Mesendoderm (in vitro differentiated cells): ENCODE measurements around the gene SLC35C1.
A peak's percentile ranks its signal among the peaks of the same experiment; 100 is the strongest.

Source experiments
- DNase-seq: peaks from one replicate; pipeline ENCODE4 v3.0.0; 2013
- H2AK5ac ChIP-seq: 2 replicates; pipeline ENCODE4 v1.6.1; 2013; ENCODE audit warnings: low read length, inconsistent platforms
- H2BK120ac ChIP-seq: 2 replicates; pipeline ENCODE4 v1.6.1; 2013; ENCODE audit warnings: low read depth, mild to moderate bottlenecking, low read length, moderate library complexity, mixed read lengths
- H2BK15ac ChIP-seq: replicated peaks from 2 replicates; pipeline ENCODE4 v1.6.1; 2013; ENCODE audit warnings: low read depth, mild to moderate bottlenecking, moderate library complexity
- H2BK5ac ChIP-seq: 2 replicates; pipeline ENCODE4 v1.6.1; 2013; ENCODE audit warnings: low read length, inconsistent platforms
- H3K18ac ChIP-seq: 2 replicates; pipeline ENCODE4 v1.6.1; 2013; ENCODE audit warnings: mild to moderate bottlenecking, low read length, mixed read lengths
- H3K23ac ChIP-seq: one replicate; pipeline ENCODE4 v1.6.1; 2013; ENCODE audit warnings: low read length
- H3K27ac ChIP-seq: 2 replicates; pipeline ENCODE4 v1.5.1; 2013; ENCODE audit warnings: low read depth, mild to moderate bottlenecking, inconsistent platforms, low read length, moderate library complexity
- H3K27me3 ChIP-seq: 2 replicates; pipeline ENCODE4 v1.6.1; 2013; ENCODE audit warnings: low read length, control low read depth, mild to moderate bottlenecking, inconsistent platforms; ENCODE audit not compliant: insufficient read depth, poor library complexity
- H3K36me3 ChIP-seq: 2 replicates; pipeline ENCODE4 v1.6.1; 2013; ENCODE audit warnings: low read length, inconsistent platforms; ENCODE audit not compliant: control insufficient read depth, insufficient read depth
- H3K4ac ChIP-seq: one replicate; pipeline ENCODE4 v1.6.1; 2013; ENCODE audit warnings: low read depth, mild to moderate bottlenecking, low read length, moderate library complexity
- H3K4me1 ChIP-seq: 2 replicates; pipeline ENCODE4 v1.6.1; 2013; ENCODE audit warnings: low read depth, low read length, inconsistent platforms; ENCODE audit not compliant: control insufficient read depth
- H3K4me2 ChIP-seq: 2 replicates; pipeline ENCODE4 v1.6.1; 2013; ENCODE audit warnings: low read length
- H3K4me3 ChIP-seq: 2 replicates; pipeline ENCODE4 v1.5.1; 2013; ENCODE audit warnings: mild to moderate bottlenecking, low read length
- H3K56ac ChIP-seq: one replicate; pipeline ENCODE4 v1.6.1; 2013; ENCODE audit warnings: low read length
- H3K79me1 ChIP-seq: 2 replicates; pipeline ENCODE4 v1.6.1; 2013; ENCODE audit warnings: low read length, inconsistent platforms
- H3K79me2 ChIP-seq: 2 replicates; pipeline ENCODE4 v1.6.1; 2013; ENCODE audit warnings: mild to moderate bottlenecking, low read length; ENCODE audit not compliant: control insufficient read depth, insufficient read depth
- H3K9ac ChIP-seq: 2 replicates; pipeline ENCODE4 v1.6.1; 2013; ENCODE audit warnings: low read length, inconsistent platforms
- H4K5ac ChIP-seq: one replicate; pipeline ENCODE4 v1.6.1; 2013; ENCODE audit warnings: low read length
- H4K8ac ChIP-seq: one replicate; pipeline ENCODE4 v1.6.1; 2013; ENCODE audit warnings: low read depth, mild to moderate bottlenecking, control low read depth, low read length, moderate library complexity
- WGBS: extraction: QIAGEN DNeasy Blood & Tissue Kit; methylation state at CpG from one replicate; pipeline ENCODE4 v1.1.7; 2013; ENCODE audit warnings: low lambda C conversion rate, missing lambda C conversion rate; ENCODE audit not compliant: insufficient coverage; ENCODE audit errors: extremely low coverage; 5-methylcytosine and 5-hydroxymethylcytosine counted together

Gene SLC35C1

DNA sequence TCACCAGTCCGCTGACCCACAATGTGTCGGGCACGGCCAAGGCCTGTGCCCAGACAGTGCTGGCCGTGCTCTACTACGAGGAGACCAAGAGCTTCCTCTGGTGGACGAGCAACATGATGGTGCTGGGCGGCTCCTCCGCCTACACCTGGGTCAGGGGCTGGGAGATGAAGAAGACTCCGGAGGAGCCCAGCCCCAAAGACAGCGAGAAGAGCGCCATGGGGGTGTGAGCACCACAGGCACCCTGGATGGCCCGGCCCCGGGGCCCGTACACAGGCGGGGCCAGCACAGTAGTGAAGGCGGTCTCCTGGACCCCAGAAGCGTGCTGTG lies 6.1 kb downstream of the SLC35C1 start:
- Histone ChIP-seq H4K5ac (no peak overlapping the region), H3K4me1 (peaks cover 4% of the 10 kb centered on the region), H2BK15ac (no peak overlapping the region), H3K79me1 (peaks cover 11% of the 10 kb centered on the region), H3K36me3 (no peaks in the 10 kb centered on the region), H3K79me2 (no peaks in the 10 kb centered on the region), H3K56ac (no peak overlapping the region), H3K9ac (no peak overlapping the region), H3K27me3 (no peaks in the 10 kb centered on the region), H3K4ac (no peak overlapping the region), H3K23ac (no peak overlapping the region), H2BK120ac (no peak overlapping the region), H3K27ac (no peak overlapping the region), H4K8ac (no peak overlapping the region), H3K18ac (no peak overlapping the region), H3K4me2 (no peak overlapping the region), H2AK5ac (no peak overlapping the region), H2BK5ac (no peak overlapping the region), H3K4me3 (no peak overlapping the region)
- no peak for DNase-seq
- WGBS, result no CpG with 5 or more reads among the region's 17 CpGs

DNA sequence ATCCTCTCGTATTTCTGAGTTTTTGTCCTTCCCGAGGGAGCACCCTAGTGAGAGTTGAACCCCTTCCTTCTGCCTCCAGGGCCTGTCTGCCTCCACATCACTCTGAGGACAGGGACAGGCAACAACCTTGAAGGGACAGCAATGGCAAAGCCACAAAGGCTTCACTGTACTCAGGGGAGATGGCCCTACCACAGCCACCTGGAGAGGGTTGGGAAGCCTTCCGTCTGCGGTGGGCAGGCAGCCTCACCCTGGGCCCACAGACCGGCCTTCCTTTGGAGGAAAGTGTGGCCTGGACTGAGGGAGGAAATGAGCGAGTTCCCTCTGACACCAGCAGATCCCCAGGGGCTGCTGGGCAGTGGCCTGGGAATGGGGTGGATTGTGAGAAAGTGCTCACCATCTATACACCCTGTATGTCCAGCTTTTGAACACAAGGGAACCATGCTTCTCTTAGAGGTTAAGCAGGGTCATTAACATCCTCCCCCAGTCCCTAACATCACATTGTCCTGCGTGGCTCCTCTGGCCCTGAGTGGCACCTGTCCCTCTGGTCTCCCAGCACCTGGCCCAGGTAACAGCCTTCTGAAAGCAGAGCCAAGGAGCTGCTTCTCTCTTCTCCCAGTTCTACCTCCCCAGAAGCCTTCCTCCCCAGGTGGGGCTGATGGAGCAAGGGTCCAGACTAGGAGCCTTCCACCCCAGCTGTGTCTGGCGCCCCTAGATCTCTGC lies 6.8 kb downstream of the SLC35C1 start:
- no peak overlapping the region for H2AK5ac ChIP-seq
- H3K56ac ChIP-seq, result no peak overlapping the region
- H2BK5ac ChIP-seq, result no peak overlapping the region
- no peak overlapping the region for H2BK120ac ChIP-seq
- H2BK15ac ChIP-seq, result no peak overlapping the region
- no peak for DNase-seq
- H4K5ac ChIP-seq, result no peak overlapping the region
- H3K27ac ChIP-seq, result no peak overlapping the region
- no peak overlapping the region for H3K23ac ChIP-seq
- no CpG with 5 or more reads among the region's 8 CpGs for WGBS
- peaks cover 5% of the 10 kb centered on the region for H3K79me1 ChIP-seq
- H3K4me2 ChIP-seq, result no peak overlapping the region
- H3K79me2 ChIP-seq, result no peaks in the 10 kb centered on the region
- no peaks in the 10 kb centered on the region for H3K4me1 ChIP-seq
- no peak overlapping the region for H3K4me3 ChIP-seq
- no peak overlapping the region for H3K9ac ChIP-seq
- H3K4ac ChIP-seq, result no peak overlapping the region
- H3K36me3 ChIP-seq, result no peaks in the 10 kb centered on the region
- H3K18ac ChIP-seq, result no peak overlapping the region
- H3K27me3 ChIP-seq, result no peaks in the 10 kb centered on the region
- H4K8ac ChIP-seq, result no peak overlapping the region

DNA sequence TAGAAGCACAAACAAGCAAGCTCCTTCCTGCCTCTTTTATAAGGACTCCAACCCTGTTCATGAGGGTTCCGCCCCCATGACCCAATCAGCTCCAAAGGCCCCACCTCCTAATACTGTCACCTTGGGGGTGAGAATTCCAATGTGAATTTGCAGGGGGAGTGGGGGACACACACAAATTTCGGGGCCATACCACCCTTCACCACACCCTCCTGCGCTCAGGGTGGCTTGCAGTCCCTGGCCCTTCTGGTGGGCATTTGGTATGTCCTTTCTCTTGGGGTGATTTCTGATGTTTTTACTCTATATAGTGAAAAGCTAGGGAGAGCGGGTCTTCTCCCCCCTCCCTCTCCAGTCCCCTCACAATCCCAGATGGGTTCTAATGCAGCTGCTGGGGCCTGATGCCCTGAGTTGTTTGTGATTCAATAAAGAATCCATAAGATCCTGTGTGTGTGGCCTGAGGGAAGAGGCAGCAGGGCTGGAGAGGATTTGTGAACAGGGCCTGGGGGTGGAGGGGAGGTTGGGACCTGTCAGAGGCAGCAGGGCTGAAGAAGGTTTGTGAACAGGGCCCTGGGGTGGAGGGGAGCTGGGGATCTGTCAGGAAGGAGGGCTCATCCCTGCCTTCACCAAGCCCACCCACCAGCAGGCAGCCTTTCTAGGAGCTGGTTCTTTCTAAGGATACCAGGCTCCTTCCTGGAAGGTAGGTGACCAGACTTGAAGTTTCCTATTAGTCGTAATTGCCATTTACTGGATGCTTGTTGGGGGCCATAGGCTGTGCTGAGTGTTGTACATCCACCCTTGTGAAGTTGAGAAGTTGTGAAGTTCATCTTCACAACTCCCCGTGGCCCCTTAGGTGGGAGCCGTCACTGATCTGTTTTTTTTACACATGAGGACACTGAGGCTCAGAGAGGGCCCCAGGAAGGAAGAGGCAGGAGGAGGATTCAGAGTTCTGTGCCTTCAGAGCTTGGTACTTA lies 7.9 kb downstream of the SLC35C1 start:
- Histone ChIP-seq H4K5ac (no peak overlapping the region), H3K4ac (no peak overlapping the region), H2BK120ac (no peak overlapping the region), H3K23ac (no peak overlapping the region), H3K79me1 (peaks cover under 1% of the 10 kb centered on the region), H3K4me1 (no peaks in the 10 kb centered on the region), H3K27me3 (no peaks in the 10 kb centered on the region), H2AK5ac (no peak overlapping the region), H3K9ac (no peak overlapping the region), H2BK15ac (no peak overlapping the region), H3K4me3 (no peak overlapping the region), H3K56ac (peak overlapping the region; percentile 15), H3K36me3 (no peaks in the 10 kb centered on the region), H3K18ac (no peak overlapping the region), H4K8ac (no peak overlapping the region), H2BK5ac (no peak overlapping the region), H3K79me2 (no peaks in the 10 kb centered on the region), H3K27ac (no peak overlapping the region), H3K4me2 (no peak overlapping the region)
- no CpG with 5 or more reads among the region's 7 CpGs for WGBS
- no peak for DNase-seq

DNA sequence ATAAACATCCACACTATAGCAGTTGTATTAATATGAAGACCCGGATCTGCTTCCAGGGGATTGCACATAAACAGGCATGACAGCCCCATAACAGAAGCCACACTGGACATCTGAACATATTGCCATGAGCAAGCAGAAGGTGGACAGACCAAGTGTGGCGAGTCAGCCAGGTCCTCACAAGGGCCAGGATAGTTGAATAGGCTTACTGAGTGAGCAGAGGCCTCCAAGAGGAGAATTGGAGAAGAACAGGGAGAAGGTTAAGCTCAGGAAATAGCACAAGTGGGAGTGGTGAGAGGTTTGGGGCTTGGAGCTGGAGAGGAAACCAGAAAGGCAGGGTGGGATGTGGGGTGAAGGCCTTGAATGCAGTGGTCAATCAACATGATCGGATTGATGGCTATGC lies 10.8 kb downstream of the SLC35C1 start:
- peak; percentile 76 for DNase-seq
- Histone ChIP-seq H3K27ac (no peak overlapping the region), H4K5ac (no peak overlapping the region), H3K4ac (no peak overlapping the region), H3K36me3 (no peaks in the 10 kb centered on the region), H3K4me1 (no peaks in the 10 kb centered on the region), H2BK15ac (no peak overlapping the region), H3K79me2 (no peaks in the 10 kb centered on the region), H2AK5ac (no peak overlapping the region), H3K4me2 (no peak overlapping the region), H3K18ac (no peak overlapping the region), H3K79me1 (no peaks in the 10 kb centered on the region), H3K9ac (no peak overlapping the region), H2BK120ac (no peak overlapping the region), H4K8ac (no peak overlapping the region), H3K27me3 (no peaks in the 10 kb centered on the region), H3K4me3 (no peak overlapping the region), H2BK5ac (no peak overlapping the region), H3K23ac (no peak overlapping the region), H3K56ac (no peak overlapping the region)
- no CpG with 5 or more reads among the region's 3 CpGs for WGBS

DNA sequence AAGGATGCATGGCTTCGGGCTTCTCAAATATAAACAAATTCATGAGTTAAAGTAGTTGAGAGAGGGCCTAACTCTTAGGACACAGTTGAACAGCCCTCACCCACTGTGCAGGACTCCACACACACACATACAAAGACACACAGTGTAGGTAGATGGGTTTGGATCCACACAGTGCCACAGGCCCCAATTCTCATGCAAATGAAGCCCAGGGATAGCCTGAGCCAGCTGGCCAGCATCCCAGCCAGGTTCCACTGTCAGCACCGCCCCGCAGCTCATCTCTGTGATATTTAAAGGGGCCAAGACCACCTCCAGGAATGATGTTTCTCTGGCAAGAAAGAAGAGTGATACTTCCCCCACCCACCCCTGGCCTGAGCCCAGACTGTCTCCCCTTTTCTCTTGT lies 11.7 kb downstream of the SLC35C1 start:
- no peak for DNase-seq
- Histone ChIP-seq H3K4me2 (no peak overlapping the region), H2BK15ac (no peak overlapping the region), H3K56ac (no peak overlapping the region), H3K79me1 (no peaks in the 10 kb centered on the region), H2BK120ac (no peak overlapping the region), H3K27ac (no peak overlapping the region), H3K36me3 (no peaks in the 10 kb centered on the region), H3K27me3 (no peaks in the 10 kb centered on the region), H3K23ac (no peak overlapping the region), H3K79me2 (no peaks in the 10 kb centered on the region), H4K8ac (no peak overlapping the region), H3K4me1 (no peaks in the 10 kb centered on the region), H3K4ac (no peak overlapping the region), H3K4me3 (no peak overlapping the region), H3K9ac (no peak overlapping the region), H3K18ac (no peak overlapping the region), H2BK5ac (no peak overlapping the region), H2AK5ac (no peak overlapping the region), H4K5ac (no peak overlapping the region)
- no CpG with 5 or more reads among the region's 3 CpGs for WGBS
